GM21515 (cell line): Measurements from ENCODE around the gene ARID2.

ENCODE experiments used
- ATAC-seq: cut with Tn5 transposase; IDR thresholded peaks from one replicate; pipeline ENCODE4 v1.9.1; 2021; ENCODE audit not compliant: unreplicated experiment

ARID2 gene

GRCh38 chr12:45729233-45730083 lies at the start of gene ARID2:
Gene ARID2 (plus strand): TSS chr12:45729706. CDS start chr12:45729837, 131 bp downstream.
- peak; percentile 14 for ATAC-seq

- no peak for ATAC-seq
Measured at GRCh38 chr12:45680362-45680761, 49.1 kb upstream of the ARID2 start.

GRCh38 chr12:45681465-45681864 lies 48.0 kb upstream of the ARID2 start:
- no peak for ATAC-seq

- ATAC-seq, result no peak
Measured at GRCh38 chr12:45685680-45686079, 43.8 kb upstream of the ARID2 start.

GRCh38 chr12:45687081-45688015 lies 42.2 kb upstream of the ARID2 start:
- ATAC-seq, result no peak

- ATAC-seq, result no peak
Measured at GRCh38 chr12:45688183-45688582, 41.3 kb upstream of the ARID2 start.

GRCh38 chr12:45695035-45695434 lies 34.5 kb upstream of the ARID2 start:
- no peak for ATAC-seq

- no peak for ATAC-seq
Measured at GRCh38 chr12:45695606-45696005, 33.9 kb upstream of the ARID2 start.

GRCh38 chr12:45696049-45696448 lies 33.5 kb upstream of the ARID2 start:
- no peak for ATAC-seq

- no peak for ATAC-seq
Measured at GRCh38 chr12:45697371-45697770, 32.1 kb upstream of the ARID2 start.

GRCh38 chr12:45701296-45701695 lies 28.2 kb upstream of the ARID2 start:
- ATAC-seq, result no peak

- ATAC-seq, result no peak
Measured at GRCh38 chr12:45703942-45704341, 25.6 kb upstream of the ARID2 start.

GRCh38 chr12:45704968-45705367 lies 24.5 kb upstream of the ARID2 start:
- ATAC-seq, result no peak

GRCh38 chr12:45705404-45705803 lies 24.1 kb upstream of the ARID2 start:
- no peak for ATAC-seq

- ATAC-seq, result no peak
Measured at GRCh38 chr12:45707241-45707857, 22.2 kb upstream of the ARID2 start.

GRCh38 chr12:45708363-45708762 lies 21.1 kb upstream of the ARID2 start:
- no peak for ATAC-seq

- no peak for ATAC-seq
Measured at GRCh38 chr12:45708901-45709300, 20.6 kb upstream of the ARID2 start.

- ATAC-seq, result no peak
Measured at GRCh38 chr12:45712319-45712718, 17.2 kb upstream of the ARID2 start.

GRCh38 chr12:45713078-45713477 lies 16.4 kb upstream of the ARID2 start:
- no peak for ATAC-seq

GRCh38 chr12:45718306-45718705 lies 11.2 kb upstream of the ARID2 start:
- no peak for ATAC-seq

- ATAC-seq, result no peak
Measured at GRCh38 chr12:45720069-45720468, 9.4 kb upstream of the ARID2 start.
